ENCODE results near the gene ABCC8. TPM values are rescaled to one million over a fixed set of nuclear protein-coding genes. Genes with fewer than 3 reads are reported as not detected.

ABCC8 gene
- not detected for total RNA-seq

- H3K36me3 Mint-ChIP-seq (ENCODE audit: low read depth): no peaks in the 10 kb centered on the region
- peaks cover 2% of the 10 kb centered on the region for H3K4me1 Mint-ChIP-seq
- H3K27ac Mint-ChIP-seq: no peak within 1 kb of the TSS
- no peak for DNase-seq
- no peaks in the 10 kb centered on the region for H3K9me3 Mint-ChIP-seq
- ChIA-PET CTCF (interaction anchor here (0.6 to 1.3 kb wide), 3 partner anchors 12 to 334 kb away, joined by 3 read pairs; no protein-coding TSS in a partner anchor), POLR2A (no interaction called here)
- H3K27me3 Mint-ChIP-seq: peaks cover 85% of the 10 kb centered on the region
- no peak within 1 kb of the TSS for H3K4me3 Mint-ChIP-seq
Observed at GRCh38 chr11:17476317-17477083, at the start of gene ABCC8. ABCC8 (minus strand) TSS chr11:17476845; CDS start chr11:17476776, 69 bp downstream.

- H3K4me3 Mint-ChIP-seq: no peak overlapping the region
- ChIA-PET CTCF (no interaction called here), POLR2A (no interaction called here)
Observed at GRCh38 chr11:17526326-17526725, 49.7 kb upstream of the ABCC8 start.

GRCh38 chr11:17525570-17525969 is 48.9 kb upstream of the ABCC8 start:
- no peak overlapping the region for H3K27ac Mint-ChIP-seq
- DNase-seq: no peak
- no peaks in the 10 kb centered on the region for H3K36me3 Mint-ChIP-seq (ENCODE audit: low read depth)
- no peaks in the 10 kb centered on the region for H3K9me3 Mint-ChIP-seq
- no peaks in the 10 kb centered on the region for H3K4me1 Mint-ChIP-seq
- POLR2A ChIA-PET: no interaction called here
- H3K4me3 Mint-ChIP-seq: no peak overlapping the region
- no peaks in the 10 kb centered on the region for H3K27me3 Mint-ChIP-seq
- CTCF ChIA-PET: no interaction called here

More at GRCh38 chr11:17526326-17526725, 49.7 kb upstream of the ABCC8 start:
- Mint-ChIP-seq H3K27ac (no peak overlapping the region), H3K9me3 (no peaks in the 10 kb centered on the region), H3K27me3 (no peaks in the 10 kb centered on the region), H3K4me1 (no peaks in the 10 kb centered on the region), H3K36me3 (ENCODE audit: low read depth) (no peaks in the 10 kb centered on the region)
- no peak for DNase-seq

GRCh38 chr11:17524221-17524620 is 47.6 kb upstream of the ABCC8 start:
- ChIA-PET CTCF (interaction anchor here (1.1 kb wide), 1 partner anchor 60 kb away, joined by 3 read pairs; no protein-coding TSS in a partner anchor), POLR2A (no interaction called here)
- peaks cover 2% of the 10 kb centered on the region for H3K27me3 Mint-ChIP-seq
- no peaks in the 10 kb centered on the region for H3K36me3 Mint-ChIP-seq (ENCODE audit: low read depth)
- H3K27ac Mint-ChIP-seq: no peak overlapping the region
- H3K9me3 Mint-ChIP-seq: no peaks in the 10 kb centered on the region
- H3K4me3 Mint-ChIP-seq: no peak overlapping the region
- no peak for DNase-seq
- H3K4me1 Mint-ChIP-seq: no peaks in the 10 kb centered on the region

GRCh38 chr11:17522655-17523054 is 46.0 kb upstream of the ABCC8 start:
- Mint-ChIP-seq H3K4me3 (no peak overlapping the region), H3K36me3 (ENCODE audit: low read depth) (no peaks in the 10 kb centered on the region), H3K27ac (no peak overlapping the region), H3K4me1 (no peaks in the 10 kb centered on the region), H3K27me3 (peaks cover 2% of the 10 kb centered on the region), H3K9me3 (no peaks in the 10 kb centered on the region)
- no peak for DNase-seq
- ChIA-PET POLR2A (no interaction called here), CTCF (interaction anchor here (1.4 kb wide), 1 partner anchor 10 kb away, joined by 5 read pairs; no protein-coding TSS in a partner anchor)

- ChIA-PET CTCF (interaction anchor here (0.7 to 1.3 kb wide), 2 partner anchors 10 to 522 kb away, joined by 3 read pairs; no protein-coding TSS in a partner anchor), POLR2A (no interaction called here)
- H3K36me3 Mint-ChIP-seq (ENCODE audit: low read depth): no peaks in the 10 kb centered on the region
- H3K4me1 Mint-ChIP-seq: no peaks in the 10 kb centered on the region
- peaks cover 2% of the 10 kb centered on the region for H3K27me3 Mint-ChIP-seq
- no peaks in the 10 kb centered on the region for H3K9me3 Mint-ChIP-seq
- no peak overlapping the region for H3K4me3 Mint-ChIP-seq
- H3K27ac Mint-ChIP-seq: no peak overlapping the region
- DNase-seq: no peak
Observed at GRCh38 chr11:17521106-17521900, 44.7 kb upstream of the ABCC8 start.

- no peaks in the 10 kb centered on the region for H3K4me1 Mint-ChIP-seq
- peaks cover 2% of the 10 kb centered on the region for H3K27me3 Mint-ChIP-seq
- no peak overlapping the region for H3K4me3 Mint-ChIP-seq
- ChIA-PET POLR2A (no interaction called here), CTCF (interaction anchor here (1.4 kb wide), 1 partner anchor 9 kb away, joined by 5 read pairs; no protein-coding TSS in a partner anchor)
- no peaks in the 10 kb centered on the region for H3K36me3 Mint-ChIP-seq (ENCODE audit: low read depth)
- H3K9me3 Mint-ChIP-seq: no peaks in the 10 kb centered on the region
- no peak for DNase-seq
- no peak overlapping the region for H3K27ac Mint-ChIP-seq
Observed at GRCh38 chr11:17519061-17519885, 42.6 kb upstream of the ABCC8 start.

- no peaks in the 10 kb centered on the region for H3K4me1 Mint-ChIP-seq
- POLR2A ChIA-PET: no interaction called here
- no peak for DNase-seq
Observed at GRCh38 chr11:17518366-17518765, 41.7 kb upstream of the ABCC8 start.

GRCh38 chr11:17517186-17517585 is 40.5 kb upstream of the ABCC8 start:
- Mint-ChIP-seq H3K9me3 (no peaks in the 10 kb centered on the region), H3K27ac (no peak overlapping the region), H3K27me3 (peaks cover 2% of the 10 kb centered on the region), H3K36me3 (ENCODE audit: low read depth) (no peaks in the 10 kb centered on the region), H3K4me3 (no peak overlapping the region), H3K4me1 (no peaks in the 10 kb centered on the region)
- ChIA-PET CTCF (no interaction called here), POLR2A (no interaction called here)
- no peak for DNase-seq

More at GRCh38 chr11:17518366-17518765, 41.7 kb upstream of the ABCC8 start:
- H3K27me3 Mint-ChIP-seq: peaks cover 2% of the 10 kb centered on the region
- H3K4me3 Mint-ChIP-seq: no peak overlapping the region
- H3K27ac Mint-ChIP-seq: no peak overlapping the region
- CTCF ChIA-PET: interaction anchor here (1.4 kb wide), 1 partner anchor 10 kb away, joined by 4 read pairs; no protein-coding TSS in a partner anchor
- no peaks in the 10 kb centered on the region for H3K9me3 Mint-ChIP-seq
- H3K36me3 Mint-ChIP-seq (ENCODE audit: low read depth): no peaks in the 10 kb centered on the region

GRCh38 chr11:17516551-17517150 is 40.0 kb upstream of the ABCC8 start:
- Mint-ChIP-seq H3K4me3 (no peak overlapping the region), H3K27me3 (peaks cover 2% of the 10 kb centered on the region), H3K27ac (no peak overlapping the region), H3K36me3 (ENCODE audit: low read depth) (no peaks in the 10 kb centered on the region), H3K4me1 (no peaks in the 10 kb centered on the region), H3K9me3 (no peaks in the 10 kb centered on the region)
- CTCF ChIA-PET: interaction anchor here (0.9 kb wide), 1 partner anchor 12 kb away, joined by 4 read pairs; no protein-coding TSS in a partner anchor
- POLR2A ChIA-PET: no interaction called here
- DNase-seq: no peak

GRCh38 chr11:17515443-17516176 is 39.0 kb upstream of the ABCC8 start:
- Mint-ChIP-seq H3K9me3 (no peaks in the 10 kb centered on the region), H3K27me3 (peaks cover 2% of the 10 kb centered on the region), H3K4me1 (no peaks in the 10 kb centered on the region), H3K4me3 (no peak overlapping the region), H3K27ac (no peak overlapping the region), H3K36me3 (ENCODE audit: low read depth) (no peaks in the 10 kb centered on the region)
- ChIA-PET CTCF (interaction anchor here (0.9 kb wide), 1 partner anchor 13 kb away, joined by 4 read pairs; no protein-coding TSS in a partner anchor), POLR2A (no interaction called here)
- DNase-seq: no peak

GRCh38 chr11:17514476-17514875 is 37.8 kb upstream of the ABCC8 start:
- DNase-seq: no peak
- H3K4me3 Mint-ChIP-seq: no peak overlapping the region
- ChIA-PET CTCF (interaction anchor here (2.3 kb wide), 1 partner anchor 9 kb away, joined by 4 read pairs; no protein-coding TSS in a partner anchor), POLR2A (no interaction called here)
- H3K27ac Mint-ChIP-seq: no peak overlapping the region
- H3K27me3 Mint-ChIP-seq: peaks cover 3% of the 10 kb centered on the region
- H3K36me3 Mint-ChIP-seq (ENCODE audit: low read depth): no peaks in the 10 kb centered on the region
- H3K9me3 Mint-ChIP-seq: no peaks in the 10 kb centered on the region
- no peaks in the 10 kb centered on the region for H3K4me1 Mint-ChIP-seq
